Activated gamma-delta T cell treated with Interleukin-2 at 50 U/mL for 16 hours (primary cell): Measurements from ENCODE around the gene DHRS9.
"Not testable (repeated sequence)": the region's sequence is repeated elsewhere in the genome, so short reads cannot be mapped to it uniquely, and the experiment has no call there.

Experiments used
- DNase-seq: peaks from one replicate; pipeline ENCODE4 v3.0.0-alpha.2; 2020

DHRS9 gene

GRCh38 chr2:169069341-169069740, at the start of gene DHRS9:
TSS of gene DHRS9 (plus strand) at chr2:169069563. CDS start at chr2:169081582, 12,019 bp downstream.
- no peak for DNase-seq

DNA sequence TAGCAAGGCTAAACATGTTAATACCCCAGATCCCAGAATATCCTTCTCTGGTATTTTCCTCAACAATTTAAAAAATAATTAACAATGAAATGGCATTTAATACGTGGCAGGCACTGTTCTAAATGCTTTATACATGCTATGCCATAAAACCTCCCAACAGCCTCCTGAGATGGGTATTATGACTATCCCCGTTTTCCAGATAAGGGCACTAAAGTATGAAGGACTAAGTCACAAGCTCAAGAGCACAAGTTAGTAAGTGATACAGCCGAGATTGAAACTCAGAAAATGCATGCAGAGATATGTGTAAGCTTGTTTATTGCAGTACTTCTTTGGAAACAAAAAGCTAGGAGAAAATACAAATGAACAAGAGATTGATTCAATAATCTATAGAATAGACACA, 46.2 kb upstream of the DHRS9 start:
- DNase-seq: no peak

- no peak for DNase-seq
Observed at GRCh38 chr2:169026056-169026455, 43.3 kb upstream of the DHRS9 start.

DNA sequence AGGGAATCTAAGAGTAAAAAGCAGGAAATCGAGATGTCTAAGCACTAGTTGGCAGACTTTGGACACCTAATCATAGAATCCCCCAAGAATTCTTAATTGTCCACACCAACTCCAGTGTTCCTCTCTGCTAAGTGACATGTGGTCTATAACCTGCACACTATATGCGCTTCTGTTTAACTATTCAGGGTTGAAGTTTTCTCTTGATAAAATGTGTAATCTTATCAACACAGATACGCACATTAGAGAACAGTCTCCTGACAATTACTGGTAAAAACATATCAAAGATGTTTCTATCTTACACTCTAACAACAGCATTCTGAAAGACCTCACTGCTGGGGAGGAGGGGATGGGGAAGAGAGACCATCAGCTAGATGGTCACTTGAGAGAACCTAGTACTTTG, 42.1 kb upstream of the DHRS9 start:
- no peak for DNase-seq

DNA sequence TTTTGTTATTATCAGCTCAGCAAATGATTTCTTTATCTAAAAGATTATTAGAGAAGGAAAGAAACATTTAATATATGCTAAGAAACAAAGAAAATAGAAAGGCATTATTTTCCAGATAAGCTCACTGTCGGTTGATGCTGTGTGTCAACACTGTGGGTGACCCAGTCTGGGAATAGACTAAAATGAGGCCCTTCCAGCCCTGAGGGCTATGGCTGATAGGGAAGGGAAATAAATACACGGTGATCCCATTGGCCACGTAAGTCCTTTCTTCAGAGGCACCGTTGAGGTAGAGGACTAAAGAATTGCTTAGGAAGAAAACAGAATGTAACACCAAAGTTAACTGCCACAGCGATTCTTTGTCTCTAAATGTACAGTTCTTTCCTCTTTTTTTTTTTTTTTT, 40.0 kb upstream of the DHRS9 start:
- DNase-seq: no peak

GRCh38 chr2:169031202-169031601, 38.2 kb upstream of the DHRS9 start, which contains the start of gene ABCB11:
TSS of gene ABCB11 (minus strand) at chr2:169031324. CDS start at chr2:169018125, 13,199 bp downstream.
- DNase-seq: no peak

- peak; percentile 10 for DNase-seq
Observed at GRCh38 chr2:169034256-169034655, 35.1 kb upstream of the DHRS9 start.

DNA sequence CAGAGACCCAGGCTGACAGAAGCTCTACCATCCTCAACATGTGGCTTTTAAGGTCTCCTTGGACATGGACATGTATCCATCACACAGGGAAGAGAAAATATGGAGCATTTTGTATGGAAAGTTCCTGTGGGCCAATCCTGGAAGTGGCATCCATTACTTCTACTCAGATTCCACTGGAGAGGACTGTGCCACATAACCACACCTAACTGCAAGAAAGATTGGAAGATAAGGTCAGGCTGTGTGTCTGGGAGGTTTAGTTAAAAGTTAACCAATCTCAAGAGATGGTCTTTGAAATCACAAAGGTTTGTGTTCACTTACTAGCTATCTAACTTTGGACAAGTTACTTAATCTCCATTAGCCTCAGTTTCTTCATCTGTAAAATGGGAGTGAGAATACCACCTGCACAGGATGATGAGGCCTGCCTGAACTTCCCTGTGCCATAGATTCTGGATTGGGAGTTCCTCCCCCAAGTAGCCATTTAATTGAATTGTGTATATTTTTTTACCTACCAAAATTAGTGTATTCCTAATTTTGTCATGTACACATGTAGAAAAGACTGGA, 34.3 kb upstream of the DHRS9 start:
- no peak for DNase-seq

GRCh38 chr2:169035887-169036286, 33.5 kb upstream of the DHRS9 start:
- DNase-seq: no peak

- no peak for DNase-seq
Observed at GRCh38 chr2:169036736-169037440, 32.5 kb upstream of the DHRS9 start.

DNA sequence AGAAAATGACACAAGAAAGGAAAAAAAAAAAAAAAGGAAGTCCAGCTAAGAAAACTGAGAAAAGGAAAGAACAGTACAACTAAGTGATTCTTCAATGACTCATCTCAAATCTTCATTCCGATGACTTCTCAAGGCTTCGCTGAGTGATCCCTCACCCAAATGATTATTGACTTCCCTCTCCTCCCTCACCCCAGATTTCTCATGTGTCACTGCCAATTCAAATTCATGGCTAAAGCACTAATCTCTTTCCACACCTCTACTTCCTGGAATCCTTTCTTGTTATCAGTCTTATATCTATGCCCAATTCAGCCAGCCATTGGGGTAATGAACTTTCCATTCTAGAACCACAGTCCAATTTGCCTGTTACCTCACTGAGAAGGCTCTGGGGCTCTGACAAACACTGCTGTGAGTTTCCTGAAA, 31.0 kb upstream of the DHRS9 start:
- no peak for DNase-seq

GRCh38 chr2:169039702-169040101, 29.7 kb upstream of the DHRS9 start:
- DNase-seq: no peak

DNA sequence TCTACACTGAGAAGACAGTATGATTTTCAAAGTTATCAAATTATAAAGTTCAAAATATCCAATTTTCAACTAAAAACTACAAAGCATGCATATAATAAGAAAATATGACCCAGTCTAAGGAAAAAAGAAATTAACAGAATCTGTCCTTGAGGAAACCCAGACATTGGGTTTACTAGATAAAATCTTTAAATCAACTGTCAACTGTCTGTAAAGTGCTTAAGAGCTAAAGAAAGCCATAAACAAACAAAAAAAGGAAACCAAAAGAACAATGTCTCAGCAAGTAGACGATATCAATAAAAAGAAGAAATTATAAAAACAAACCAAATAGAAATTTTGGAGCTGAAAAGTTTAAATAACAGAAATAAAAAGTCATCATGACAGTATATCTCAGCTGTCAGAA, 27.8 kb upstream of the DHRS9 start:
- DNase-seq: no peak

- DNase-seq: no peak
Observed at GRCh38 chr2:169042856-169043255, 26.5 kb upstream of the DHRS9 start.

GRCh38 chr2:169046440-169047151, 22.8 kb upstream of the DHRS9 start:
- DNase-seq: no peak

- DNase-seq: no peak
Observed at GRCh38 chr2:169047256-169048250, 21.8 kb upstream of the DHRS9 start.

GRCh38 chr2:169049142-169049541, 20.2 kb upstream of the DHRS9 start:
- DNase-seq: no peak

GRCh38 chr2:169050476-169051240, 18.7 kb upstream of the DHRS9 start:
- no peak for DNase-seq

GRCh38 chr2:169054575-169054974, 14.8 kb upstream of the DHRS9 start:
- DNase-seq: not testable (repeated sequence)

- DNase-seq: not testable (repeated sequence)
Observed at GRCh38 chr2:169064199-169064598, 5.2 kb upstream of the DHRS9 start.

DNA sequence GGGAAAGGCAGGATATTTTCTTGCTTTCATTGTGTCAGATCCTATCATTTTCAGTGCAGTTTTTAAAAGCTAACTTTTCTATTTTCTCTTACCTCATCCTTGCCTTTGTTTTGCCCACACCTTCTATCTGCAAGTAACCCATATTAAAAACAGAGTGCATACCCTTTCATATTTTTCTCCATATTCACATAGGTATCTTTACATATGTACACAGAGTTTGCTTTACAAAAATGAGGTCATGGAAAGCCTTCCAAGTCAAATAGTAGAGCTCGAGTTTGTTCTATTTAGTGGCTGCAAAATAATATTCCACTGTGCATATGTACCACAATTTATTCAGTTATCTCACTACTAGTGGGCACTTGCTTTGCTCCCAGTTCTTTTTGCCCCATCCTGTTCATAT, 3.9 kb upstream of the DHRS9 start:
- DNase-seq: no peak
